Globus pallidus (tissue), 1 donor: Measurements from ENCODE around the gene JAZF1.

Source experiments
- DNase-seq: peaks from one replicate; pipeline ENCODE4 v3.0.0-alpha.2; 2015; ENCODE audit warnings: low spot score

The JAZF1 gene

DNA sequence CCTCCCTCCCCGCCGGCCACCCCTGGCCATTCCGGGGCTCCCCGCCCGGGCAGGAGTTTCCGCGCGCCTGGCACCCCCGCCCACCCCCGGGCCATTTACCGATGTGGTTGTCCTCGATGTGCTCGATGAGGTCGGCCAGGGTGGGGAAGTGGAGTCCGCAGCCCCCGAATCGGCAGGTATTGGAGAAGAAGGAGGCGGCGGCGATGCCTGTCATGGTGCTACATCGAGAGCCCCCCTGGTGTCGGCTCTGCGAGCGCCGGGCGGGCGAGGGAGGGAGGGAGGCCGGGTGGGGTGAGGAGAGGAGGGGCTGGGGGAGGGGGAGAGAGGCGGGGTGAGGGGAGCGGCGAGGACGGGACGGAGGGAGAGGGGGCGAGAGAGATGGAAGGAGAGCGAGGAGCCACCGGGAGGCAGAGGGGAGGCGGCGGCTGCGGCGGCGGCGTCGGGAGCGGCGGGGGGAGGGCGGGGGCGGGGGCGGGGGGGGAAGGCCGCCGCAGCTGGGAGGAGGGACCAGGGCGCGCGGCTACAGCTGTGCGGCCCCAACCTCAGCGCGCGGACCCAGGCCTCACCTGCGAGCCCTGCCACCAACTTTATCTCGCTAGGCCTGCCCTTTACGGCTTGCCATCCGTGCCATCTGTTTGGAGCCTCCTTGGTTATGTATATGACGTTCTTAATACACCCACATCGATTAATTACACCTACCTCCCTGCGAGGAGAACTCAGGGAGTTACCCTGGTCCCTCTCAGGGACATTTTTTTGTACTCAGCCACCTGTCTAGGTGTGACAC is at the start of gene JAZF1:
TSS of gene JAZF1 (minus strand) at position 432 of the 784 bp plus-strand sequence.
- peak; percentile 64 for DNase-seq

DNA sequence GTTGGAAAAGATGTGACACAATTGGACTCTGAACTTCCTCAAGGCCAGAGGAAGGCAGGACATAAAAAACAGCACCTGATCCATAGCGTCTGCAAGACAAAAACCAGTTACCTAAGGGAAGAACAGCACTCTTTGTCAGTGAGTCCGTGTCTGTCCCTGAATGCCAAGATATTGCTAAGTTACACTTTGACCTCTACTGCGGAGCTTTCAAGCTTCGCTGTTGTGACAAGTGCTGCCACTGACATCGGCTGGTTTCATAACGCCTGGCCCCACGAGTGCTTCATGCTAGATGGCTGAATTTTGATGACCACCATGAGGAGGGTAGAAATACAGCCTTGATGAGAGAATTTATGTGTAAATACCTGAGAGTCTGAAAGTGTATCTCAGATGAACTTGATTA is 49.7 kb upstream of the JAZF1 start:
- DNase-seq: no peak

DNA sequence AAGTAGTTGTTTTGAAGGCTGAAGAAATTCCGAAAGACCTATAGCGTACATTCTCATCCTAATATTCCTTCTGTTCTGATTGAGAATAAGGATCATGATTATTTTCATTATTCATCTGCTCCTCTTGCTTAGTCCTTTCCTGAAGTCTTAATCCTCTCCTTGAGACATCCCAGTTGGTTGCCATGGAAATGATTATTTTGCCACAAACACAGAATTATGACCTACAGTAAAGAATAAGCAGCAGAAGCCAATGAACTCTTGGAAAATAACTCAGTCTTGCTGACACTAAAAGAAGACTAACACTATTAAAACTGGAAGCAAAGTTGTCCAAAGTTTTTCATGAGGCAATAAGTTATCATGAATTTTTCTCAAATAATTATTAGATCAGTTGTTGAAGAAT is 47.8 kb upstream of the JAZF1 start:
- DNase-seq: no peak

DNA sequence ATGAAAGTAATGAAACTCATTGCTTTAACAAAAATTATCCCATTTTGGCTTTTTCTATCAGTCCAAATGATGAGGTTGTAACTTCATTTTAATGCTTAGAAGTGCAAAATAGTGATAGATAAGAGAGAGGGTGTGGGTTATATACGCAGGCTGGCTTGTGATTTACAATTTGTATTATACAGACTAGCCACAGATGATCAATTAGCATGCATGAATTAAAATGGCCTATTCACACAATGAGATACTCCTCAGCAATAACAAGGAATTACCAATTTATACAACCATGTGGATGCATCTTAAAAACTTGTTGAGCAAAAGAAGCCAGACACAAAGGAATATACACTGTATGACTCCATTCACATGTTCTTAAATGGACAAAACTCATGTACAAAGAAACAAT is 45.4 kb upstream of the JAZF1 start:
- no peak for DNase-seq

DNA sequence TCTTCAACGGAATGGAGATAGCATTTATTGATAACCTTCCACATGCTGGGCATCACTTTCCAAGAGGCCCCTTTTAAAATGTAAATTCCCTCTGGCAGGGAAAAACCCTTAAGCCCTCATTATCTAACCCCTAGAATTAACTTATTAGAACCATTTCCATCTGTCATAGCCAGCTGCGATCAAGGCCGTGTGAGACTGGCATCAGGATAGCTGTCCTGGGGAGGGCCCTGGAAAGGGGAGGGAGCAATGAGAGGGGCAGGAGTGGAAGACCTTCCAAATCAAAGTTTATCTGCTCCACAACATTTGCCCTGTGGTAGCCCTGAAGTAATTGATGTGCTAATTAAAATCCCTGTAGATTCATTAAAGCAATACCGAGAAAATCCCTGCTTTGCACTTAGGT is 45.0 kb upstream of the JAZF1 start:
- DNase-seq: no peak

DNA sequence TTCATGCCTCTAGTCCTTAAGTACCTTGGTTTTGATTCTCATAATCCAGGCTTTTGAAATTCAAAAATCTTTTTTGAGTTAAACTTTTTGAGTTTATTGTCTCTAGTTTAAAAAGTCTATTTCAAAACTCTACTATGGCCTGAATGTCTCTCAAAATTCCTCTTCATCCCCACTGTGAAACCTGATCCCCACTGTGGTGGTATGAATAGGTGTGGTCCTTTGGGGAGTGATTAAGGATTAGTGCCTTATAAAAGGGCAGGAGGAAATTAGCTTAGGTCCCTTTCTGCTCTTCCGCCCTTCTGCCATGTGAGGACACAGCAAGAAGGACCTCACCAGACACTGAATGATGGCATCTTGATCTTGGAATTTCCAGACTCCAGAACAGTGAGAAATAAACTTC is 44.1 kb upstream of the JAZF1 start:
- no peak for DNase-seq

DNA sequence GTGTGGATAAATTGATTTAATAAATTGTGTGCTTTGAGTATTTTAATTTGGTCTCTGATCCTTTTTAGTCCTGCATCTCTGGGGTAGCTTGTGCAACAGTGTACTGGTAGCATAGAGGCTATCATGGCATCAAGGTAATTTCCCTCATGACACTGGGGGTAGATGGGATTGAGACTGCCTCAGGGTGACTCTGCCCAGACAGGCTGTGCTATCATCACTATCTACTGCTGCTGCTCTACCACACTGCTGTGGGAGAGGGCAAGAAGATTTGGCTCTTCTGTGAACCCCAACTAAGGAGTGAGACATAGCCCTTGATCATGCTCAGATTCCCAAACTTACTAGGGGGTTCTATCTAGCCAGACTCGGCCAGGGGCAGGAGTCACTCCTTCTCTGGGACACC is 43.6 kb upstream of the JAZF1 start:
- no peak for DNase-seq

DNA sequence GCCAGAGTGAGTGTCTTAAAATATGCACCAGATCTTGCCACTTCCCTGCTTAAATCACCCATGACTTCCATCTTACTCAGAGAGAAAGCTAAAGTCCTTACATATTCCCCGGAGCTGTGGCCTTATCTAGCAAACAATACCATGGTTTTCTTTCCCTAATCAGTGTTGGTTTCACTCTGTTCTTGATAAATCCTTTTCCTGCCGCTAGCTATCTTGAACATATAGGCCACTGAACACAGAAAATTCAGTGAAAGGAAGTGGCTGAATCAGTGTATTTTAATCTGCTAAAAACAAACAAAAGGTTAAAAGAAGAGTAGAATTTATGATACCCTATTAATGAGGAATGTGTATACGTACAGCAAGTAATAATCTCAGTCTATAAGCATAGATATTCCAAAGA is 42.0 kb upstream of the JAZF1 start:
- DNase-seq: no peak

DNA sequence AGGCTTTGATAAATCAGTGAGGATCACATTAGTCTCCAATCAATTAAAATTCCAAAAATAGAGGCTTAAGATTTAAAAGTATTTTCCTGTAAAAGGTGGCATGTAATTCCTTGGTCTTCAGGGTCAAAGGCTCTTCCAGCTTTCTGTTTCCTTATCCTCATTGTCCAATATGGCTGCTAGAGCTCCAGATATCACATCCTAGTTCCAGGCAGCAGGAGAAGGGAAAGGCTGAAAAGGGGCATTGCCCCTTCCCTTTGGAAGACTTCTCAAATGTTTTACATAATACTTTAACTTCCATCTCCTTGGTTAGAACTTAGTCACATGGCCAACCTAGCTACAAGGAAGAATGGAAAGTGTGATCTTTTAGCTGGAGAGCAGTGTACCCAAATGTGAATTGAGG is 39.2 kb upstream of the JAZF1 start:
- no peak for DNase-seq

DNA sequence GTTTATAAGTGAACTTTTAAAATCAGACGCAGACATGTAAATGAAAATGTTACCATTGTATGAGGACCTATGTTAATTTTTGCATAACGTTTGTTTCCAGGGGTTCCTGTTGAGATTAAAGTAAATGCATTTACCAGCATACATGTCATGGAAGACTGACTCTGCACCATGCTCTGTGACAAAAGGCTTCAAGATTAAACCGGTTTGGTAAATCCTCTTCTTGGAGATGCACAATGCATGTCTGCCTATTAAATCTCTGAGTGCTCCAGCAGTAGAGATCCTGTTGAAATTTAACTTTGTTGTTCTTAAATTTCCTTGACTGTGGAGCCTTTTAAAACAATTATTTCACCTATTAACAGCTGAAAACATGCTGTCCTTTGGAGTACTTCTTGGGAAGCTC is 36.5 kb upstream of the JAZF1 start:
- no peak for DNase-seq

DNA sequence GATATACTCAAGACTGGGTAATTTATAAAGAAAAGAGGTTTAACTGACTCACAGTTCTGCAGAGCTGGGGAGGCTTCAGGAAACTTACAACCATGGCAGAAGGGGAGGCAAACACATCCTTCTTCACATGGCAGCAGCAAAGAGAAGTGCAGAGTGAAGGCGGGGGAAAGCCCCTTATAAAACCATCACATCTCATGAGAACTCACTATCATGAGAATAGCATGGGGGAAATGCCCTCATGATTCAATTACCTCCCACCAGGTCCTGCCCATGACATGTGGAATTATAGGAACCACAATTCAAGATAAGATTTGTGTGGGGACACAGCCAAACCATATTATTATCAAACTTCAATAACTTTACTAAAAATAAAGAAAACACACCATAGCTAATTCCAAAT is 30.4 kb upstream of the JAZF1 start:
- DNase-seq: no peak

DNA sequence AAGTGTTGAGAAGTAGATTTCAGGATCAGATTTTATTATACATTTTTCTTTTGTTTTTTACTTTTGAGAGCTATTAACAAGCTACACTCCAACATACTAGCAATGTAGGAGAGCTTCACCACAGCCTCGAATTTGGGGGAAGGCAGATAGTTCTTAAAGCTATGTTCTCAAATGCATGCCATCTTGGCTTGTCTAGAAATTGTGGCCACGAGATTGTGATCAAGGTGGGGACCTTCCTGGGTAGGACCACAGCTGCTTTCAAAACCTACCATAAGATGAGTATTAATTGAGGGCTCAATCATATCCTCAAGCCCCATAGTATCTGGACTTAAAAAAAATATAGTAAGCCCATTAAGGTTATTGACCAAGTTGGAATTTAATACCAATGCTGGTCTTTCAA is 27.9 kb upstream of the JAZF1 start:
- no peak for DNase-seq

DNA sequence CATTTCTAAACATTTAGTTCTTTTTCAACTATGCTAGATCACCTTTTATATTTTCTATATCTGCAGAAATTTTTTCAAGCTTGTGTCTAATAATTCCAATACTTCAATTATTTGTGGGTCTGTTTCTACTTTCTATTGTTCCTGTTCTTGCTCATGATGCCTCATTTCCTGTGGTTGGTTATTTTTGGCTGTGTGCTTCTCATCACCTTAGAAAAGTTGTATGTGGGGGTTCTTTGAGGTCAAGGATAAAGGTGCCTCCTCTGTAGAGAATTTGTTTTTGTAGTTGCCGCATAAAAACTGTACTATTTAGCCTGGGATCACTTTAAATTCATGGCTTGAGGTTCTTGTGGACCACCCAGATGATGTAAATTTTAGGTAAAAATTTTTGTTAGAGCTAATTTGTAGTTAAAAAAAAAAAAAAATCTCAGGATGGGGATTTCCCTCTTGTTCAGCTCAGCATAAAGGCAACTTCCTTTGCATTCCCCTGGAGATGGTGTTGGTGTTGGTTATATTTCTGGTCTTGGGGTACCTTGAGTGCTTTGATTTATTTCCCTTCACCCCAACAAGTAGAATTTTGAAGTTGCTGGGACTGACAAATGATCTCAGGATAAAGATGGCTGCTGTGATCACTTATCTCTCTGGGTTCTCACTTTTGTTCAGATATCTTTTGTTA is 27.0 kb upstream of the JAZF1 start:
- no peak for DNase-seq

DNA sequence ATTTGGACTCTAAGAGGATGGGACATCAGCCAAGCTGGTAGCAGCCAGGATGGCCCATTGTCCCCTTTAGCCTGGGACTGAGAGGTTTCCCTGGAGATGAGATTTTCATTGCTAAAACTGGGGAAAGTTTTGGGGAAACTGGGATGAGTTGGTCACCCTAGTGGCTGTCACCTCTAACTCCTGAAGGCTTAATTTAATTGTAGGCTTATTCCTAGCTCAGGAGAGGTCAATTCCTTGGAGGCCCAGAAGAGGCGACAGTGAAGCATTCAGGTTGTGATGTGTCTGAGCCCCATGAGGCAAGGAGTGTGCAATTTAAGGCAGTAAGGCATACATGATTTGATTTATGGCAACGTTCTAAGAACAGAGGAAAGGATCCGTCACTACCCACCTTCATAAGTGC is 24.9 kb upstream of the JAZF1 start:
- no peak for DNase-seq

DNA sequence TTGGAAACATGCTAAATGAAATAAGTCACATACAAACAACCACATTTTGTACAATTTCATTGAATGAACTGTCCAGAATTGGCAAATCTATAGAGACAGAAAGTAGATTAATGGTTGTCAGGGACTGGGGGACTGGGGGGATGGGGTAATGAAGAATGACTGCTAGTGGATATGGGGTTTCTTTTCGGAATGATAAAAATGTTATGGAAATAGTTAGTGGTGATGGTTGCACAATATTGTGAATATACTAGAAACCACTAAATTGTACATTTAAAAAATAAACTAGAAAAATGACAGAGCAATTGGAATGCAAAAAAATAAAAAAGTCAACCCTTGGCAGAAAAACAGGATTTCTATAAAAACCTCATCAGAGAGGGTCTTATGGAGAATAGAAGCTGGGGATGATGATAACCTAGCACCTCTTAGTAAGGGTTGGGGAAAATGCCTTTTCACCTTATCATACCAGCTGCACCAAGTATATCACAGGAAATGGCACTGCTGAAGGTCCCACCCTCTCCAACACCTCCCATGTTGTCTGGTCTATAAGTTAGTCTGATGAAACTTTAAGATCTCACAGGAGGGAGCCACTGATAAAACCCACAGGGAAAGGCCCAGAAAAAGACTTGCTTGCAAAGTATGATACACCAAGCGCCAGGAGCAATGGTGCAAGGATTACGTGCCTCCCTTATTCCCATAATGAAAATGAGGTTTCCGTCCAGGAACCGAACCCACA is 23.1 kb upstream of the JAZF1 start:
- no peak for DNase-seq

DNA sequence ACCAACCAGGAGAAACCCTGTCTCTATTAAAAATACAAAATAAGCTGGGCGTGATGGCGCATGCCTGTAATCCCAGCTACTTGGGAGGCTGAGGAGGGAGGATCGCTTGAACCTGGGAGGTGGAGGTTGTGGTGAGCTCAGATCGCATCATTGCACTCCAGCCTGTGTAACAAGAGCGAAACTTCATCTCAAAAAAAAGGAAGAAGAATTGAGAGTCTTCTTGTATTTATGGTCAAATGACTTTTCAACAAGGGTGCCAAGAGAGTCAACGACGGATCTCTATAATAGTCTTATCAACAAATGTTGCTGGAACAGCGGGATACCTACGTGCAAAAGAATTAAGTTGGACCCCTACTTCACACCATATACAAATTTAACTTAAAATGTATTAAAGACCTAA is 21.6 kb upstream of the JAZF1 start:
- no peak for DNase-seq

DNA sequence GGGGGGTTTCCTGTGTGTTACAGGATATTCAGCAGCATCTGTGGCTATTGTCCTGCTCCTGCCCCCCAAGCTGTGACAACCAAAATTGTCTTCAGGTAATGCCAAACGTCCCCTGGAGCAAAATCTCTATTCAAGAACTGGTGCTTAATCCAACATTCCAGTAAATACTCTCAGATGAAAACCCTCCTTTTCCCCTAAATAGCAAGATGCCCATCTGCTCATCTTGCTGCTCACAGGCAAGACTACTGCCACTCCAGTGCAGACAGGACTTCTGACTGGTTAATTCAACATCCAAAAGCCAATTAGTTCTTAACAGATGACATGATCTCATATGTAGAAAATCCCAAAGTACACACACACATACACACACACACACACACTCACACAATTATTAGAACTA is 20.5 kb upstream of the JAZF1 start:
- no peak for DNase-seq

DNA sequence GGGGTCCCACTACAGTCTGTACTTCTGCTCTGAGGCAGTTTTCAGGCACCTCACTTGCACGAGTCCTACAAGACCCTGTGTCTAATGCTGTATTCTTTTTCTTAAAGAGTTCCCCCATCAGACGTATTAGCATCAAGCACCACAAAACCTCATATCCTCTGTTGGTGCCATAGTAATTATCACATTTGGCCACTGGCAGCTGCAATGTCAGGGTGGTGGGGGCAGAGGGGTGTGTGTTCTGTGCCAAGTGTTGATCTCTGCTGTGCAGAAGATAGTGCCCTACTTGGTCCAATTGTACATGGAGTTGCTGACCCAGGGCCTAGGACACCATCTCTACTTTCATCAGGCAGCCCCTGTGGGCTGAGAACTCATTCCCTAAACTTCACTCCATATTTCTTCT is 20.0 kb upstream of the JAZF1 start:
- DNase-seq: no peak

DNA sequence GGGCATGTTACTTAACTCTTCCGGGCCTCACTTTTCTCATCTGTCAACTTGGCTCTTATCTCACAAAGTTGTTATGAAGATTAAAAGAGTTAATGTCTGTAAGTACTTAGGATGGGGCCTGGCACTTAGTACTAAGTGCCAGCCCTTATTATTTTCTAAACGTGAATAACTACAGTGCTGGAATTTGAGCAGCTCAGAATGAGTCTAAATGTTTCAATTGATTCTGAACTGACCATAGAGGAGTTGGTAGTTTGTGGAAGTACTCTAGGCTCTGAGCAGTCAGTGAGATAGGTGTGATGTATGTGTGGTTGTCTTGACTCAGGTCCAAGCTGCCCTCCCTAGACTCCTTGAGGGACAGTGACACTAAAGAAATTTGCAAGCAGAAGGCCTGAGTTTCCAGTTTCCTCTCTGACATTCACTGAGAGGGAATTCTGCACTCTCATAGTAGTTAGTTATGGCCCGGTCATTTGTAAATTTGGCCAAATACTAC is 18.5 kb upstream of the JAZF1 start:
- no peak for DNase-seq

DNA sequence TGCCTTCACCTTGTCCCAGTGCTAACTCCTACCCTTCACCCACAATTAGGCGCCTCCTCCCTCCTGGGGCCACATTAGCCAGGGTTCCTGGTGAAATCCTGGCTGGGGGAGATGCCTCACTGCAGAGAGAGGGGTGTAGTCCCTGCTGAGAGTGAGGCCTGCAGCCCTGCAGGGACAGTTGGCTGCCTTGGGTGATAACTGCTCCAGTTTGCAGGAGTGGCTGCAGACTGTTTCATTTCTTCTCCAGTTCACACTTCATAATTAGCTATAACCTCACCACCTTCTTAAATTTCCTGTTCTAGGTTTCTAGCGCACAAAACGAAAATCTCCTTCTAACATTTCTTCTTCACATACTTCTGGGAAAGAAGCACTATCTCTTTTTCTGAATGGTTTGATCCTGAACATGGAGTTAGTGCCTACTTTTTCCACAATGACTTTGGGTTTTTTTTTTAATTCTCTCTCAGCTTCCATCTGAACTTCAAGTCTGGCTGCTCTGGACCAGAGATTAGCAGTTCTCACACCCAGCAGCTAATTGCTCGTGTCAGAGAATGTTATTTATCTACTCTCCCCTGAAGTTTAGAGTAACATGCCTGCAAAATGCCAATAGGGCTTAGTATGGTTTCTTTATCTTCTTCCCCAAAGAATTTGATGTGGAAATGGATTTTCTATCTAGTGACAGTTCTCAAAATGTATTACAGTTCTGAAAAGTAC is 15.5 kb upstream of the JAZF1 start:
- no peak for DNase-seq

DNA sequence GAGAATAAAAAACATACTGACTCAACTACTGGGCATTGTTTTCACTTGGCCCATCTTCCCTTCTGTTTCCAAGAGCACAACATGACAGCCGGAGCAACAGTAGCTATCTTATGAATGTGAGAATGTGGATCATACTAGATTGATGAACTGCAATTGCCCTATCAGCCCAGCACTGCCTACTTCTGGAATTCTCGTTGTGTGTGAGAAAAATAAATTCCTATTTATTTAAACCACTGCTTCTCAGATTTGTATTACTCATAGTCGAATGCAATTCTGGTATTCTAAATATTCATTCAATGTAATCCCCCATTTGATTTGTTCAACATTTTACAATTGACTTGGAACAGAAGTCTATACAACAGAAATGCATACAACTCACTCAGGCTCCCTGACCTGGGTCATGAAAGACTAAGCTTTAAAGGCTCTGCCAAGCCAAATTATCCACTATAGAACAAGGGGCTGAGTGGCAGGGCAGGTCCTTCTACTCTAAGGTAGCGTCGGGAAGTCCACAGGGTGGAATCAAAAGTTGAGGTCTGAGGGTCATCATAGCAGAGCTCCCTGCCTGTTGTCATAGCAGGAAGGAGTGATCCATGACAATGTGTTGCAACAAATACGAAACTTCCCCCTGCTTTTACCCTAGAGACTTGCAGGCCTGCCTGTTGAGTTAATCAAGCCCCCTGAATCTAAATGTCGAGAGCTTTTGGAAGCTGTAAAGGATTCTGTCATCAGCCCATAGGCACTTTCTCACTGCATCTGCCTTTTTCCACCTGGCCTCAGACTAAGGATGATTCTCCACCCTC is 12.4 kb upstream of the JAZF1 start:
- no peak for DNase-seq

DNA sequence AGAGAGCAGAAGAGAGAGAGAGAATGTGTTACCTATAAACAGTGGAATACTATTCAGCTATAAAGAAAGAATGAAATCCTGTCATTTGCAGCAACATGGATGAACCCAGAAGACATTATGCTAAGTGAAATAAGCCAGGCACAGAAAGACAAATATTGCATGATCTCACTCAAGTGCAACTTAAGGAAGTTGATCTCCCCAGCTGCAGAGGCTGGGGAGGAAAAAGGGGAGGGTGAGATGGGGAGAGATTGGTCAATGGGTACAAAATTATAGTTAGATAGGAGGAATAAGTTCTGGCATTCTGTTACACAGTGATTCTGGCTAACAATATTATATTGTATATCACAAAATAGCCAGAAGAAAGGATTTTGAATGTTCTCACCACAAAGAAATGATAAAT is 11.2 kb upstream of the JAZF1 start:
- no peak for DNase-seq
